IgD-negative memory B cell (primary cell): ENCODE results near the gene PDE6D. TPM values are rescaled to one million over a fixed set of nuclear protein-coding genes. Genes with fewer than 3 reads are reported as not detected.
"Not testable (repeated sequence)": the region's sequence is repeated elsewhere in the genome, so short reads cannot be mapped to it uniquely, and the experiment has no call there.

Experiments used
- H3K27ac Mint-ChIP-seq, 3 donors: one replicate each; pipeline ENCODE4 v1.8.0; 2020 to 2022; ENCODE audit warnings: mild to moderate bottlenecking in 3 of 3, mixed read lengths in 3 of 3, moderate library complexity in 1 of 3
- H3K27me3 Mint-ChIP-seq: one replicate; pipeline ENCODE4 v1.8.0; 2021; ENCODE audit warnings: mixed read lengths
- H3K36me3 Mint-ChIP-seq: one replicate; pipeline ENCODE4 v1.8.0; 2020; ENCODE audit warnings: mild to moderate bottlenecking, mixed read lengths
- H3K4me1 Mint-ChIP-seq, 3 donors: one replicate each; pipeline ENCODE4 v1.8.0; 2020 to 2022; ENCODE audit warnings: mixed read lengths in 3 of 3, mild to moderate bottlenecking in 1 of 3
- H3K4me3 Mint-ChIP-seq, 4 donors: one replicate each; pipeline ENCODE4 v1.8.0; 2020 to 2022; ENCODE audit warnings: mild to moderate bottlenecking in 4 of 4, mixed read lengths in 4 of 4, moderate library complexity in 3 of 4
- H3K9me3 Mint-ChIP-seq, 3 donors: one replicate each; pipeline ENCODE4 v1.8.0; 2020 to 2021; ENCODE audit warnings: mixed read lengths in 3 of 3, mild to moderate bottlenecking in 1 of 3
- polyA plus RNA-seq: library from polyadenylated mRNA; unstranded; fragments of 300-500 nt; fragmentation: Illumina TruSeq; gene quantifications from one replicate; pipeline ENCODE4 v1.2.3, GENCODE V29; 2021

PDE6D gene
- polyA plus RNA-seq, 1 donor from 2014 or later, result 68.2 TPM

- not testable (repeated sequence) for H3K9me3 Mint-ChIP-seq, H3K4me3 Mint-ChIP-seq, H3K4me1 Mint-ChIP-seq, H3K27ac Mint-ChIP-seq, H3K27me3 Mint-ChIP-seq, H3K36me3 Mint-ChIP-seq
Measured at GRCh38 chr2:231748153-231748896, 32.8 kb downstream of the PDE6D start.

- Mint-ChIP-seq H3K27me3 (peaks cover 1% of the 10 kb centered on the region), H3K4me1 (peaks cover 0 to 4% (median 2%) of the 10 kb centered on the region in 3 donors), H3K27ac (no peak overlapping the region), H3K36me3 (no peaks in the 10 kb centered on the region), H3K9me3 (no peaks in the 10 kb centered on the region), H3K4me3 (no peak overlapping the region)
Measured at GRCh38 chr2:231745303-231746038, 35.6 kb downstream of the PDE6D start.

GRCh38 chr2:231743376-231744116 lies 37.5 kb downstream of the PDE6D start:
- Mint-ChIP-seq H3K4me1 (peaks cover 0 to 4% (median 2%) of the 10 kb centered on the region in 3 donors), H3K9me3 (no peaks in the 10 kb centered on the region), H3K4me3 (no peak overlapping the region), H3K36me3 (no peaks in the 10 kb centered on the region), H3K27me3 (peaks cover 1% of the 10 kb centered on the region), H3K27ac (no peak overlapping the region)

- Mint-ChIP-seq H3K27me3 (no peaks in the 10 kb centered on the region), H3K9me3 (no peaks in the 10 kb centered on the region), H3K4me1 (no peaks in the 10 kb centered on the region), H3K27ac (no peak overlapping the region), H3K36me3 (no peaks in the 10 kb centered on the region), H3K4me3 (peak overlapping the region in 1 of 4 donors; percentile 12)
Measured at GRCh38 chr2:231737761-231738160, 43.3 kb downstream of the PDE6D start.

- no peaks in the 10 kb centered on the region for H3K9me3 Mint-ChIP-seq
- H3K4me3 Mint-ChIP-seq, result no peak overlapping the region
- H3K4me1 Mint-ChIP-seq, result no peaks in the 10 kb centered on the region
- H3K36me3 Mint-ChIP-seq, result peaks cover 13% of the 10 kb centered on the region
- no peak overlapping the region for H3K27ac Mint-ChIP-seq
- no peaks in the 10 kb centered on the region for H3K27me3 Mint-ChIP-seq
Measured at GRCh38 chr2:231732604-231733003, 48.5 kb downstream of the PDE6D start.

GRCh38 chr2:231727621-231728020 lies 53.5 kb downstream of the PDE6D start:
- no peaks in the 10 kb centered on the region for H3K27me3 Mint-ChIP-seq

GRCh38 chr2:231726276-231726675 lies 54.8 kb downstream of the PDE6D start:
- Mint-ChIP-seq H3K4me3 (no peak overlapping the region), H3K27me3 (no peaks in the 10 kb centered on the region), H3K27ac (no peak overlapping the region), H3K4me1 (peaks cover 0 to 3% (median under 1%) of the 10 kb centered on the region in 3 donors), H3K36me3 (peaks cover 10% of the 10 kb centered on the region), H3K9me3 (no peaks in the 10 kb centered on the region)

More at GRCh38 chr2:231727621-231728020, 53.5 kb downstream of the PDE6D start:
- Mint-ChIP-seq H3K9me3 (no peaks in the 10 kb centered on the region), H3K36me3 (peaks cover 18% of the 10 kb centered on the region), H3K4me3 (no peak overlapping the region), H3K27ac (no peak overlapping the region), H3K4me1 (peaks cover 0 to 2% (median 0%) of the 10 kb centered on the region in 3 donors)

GRCh38 chr2:231725476-231725875 lies 55.6 kb downstream of the PDE6D start:
- Mint-ChIP-seq H3K4me3 (no peak overlapping the region), H3K9me3 (no peaks in the 10 kb centered on the region), H3K36me3 (peaks cover 10% of the 10 kb centered on the region), H3K27me3 (no peaks in the 10 kb centered on the region), H3K27ac (no peak overlapping the region), H3K4me1 (peaks cover 6 to 10% (median 8%) of the 10 kb centered on the region in 3 donors)

- H3K27ac Mint-ChIP-seq, result peak overlapping the region in 1 of 3 donors; percentile 41
- peaks cover 5% of the 10 kb centered on the region for H3K36me3 Mint-ChIP-seq
- H3K9me3 Mint-ChIP-seq, result no peaks in the 10 kb centered on the region
- H3K4me3 Mint-ChIP-seq, result no peak overlapping the region
- H3K27me3 Mint-ChIP-seq, result no peaks in the 10 kb centered on the region
- H3K4me1 Mint-ChIP-seq, result peaks cover 10 to 17% (median 13%) of the 10 kb centered on the region in 3 donors
Measured at GRCh38 chr2:231722721-231723307, 58.3 kb downstream of the PDE6D start.

GRCh38 chr2:231720987-231721966 lies 59.8 kb downstream of the PDE6D start:
- Mint-ChIP-seq H3K4me3 (peak overlapping the region in 1 of 4 donors; percentile 24), H3K4me1 (peaks cover 16 to 25% (median 17%) of the 10 kb centered on the region in 3 donors), H3K9me3 (peaks cover 0 to 1% (median 0%) of the 10 kb centered on the region in 3 donors), H3K27ac (peak overlapping the region in 1 of 3 donors; percentile 3), H3K27me3 (no peaks in the 10 kb centered on the region), H3K36me3 (peaks cover 4% of the 10 kb centered on the region)

- peaks cover 0 to 1% (median 0%) of the 10 kb centered on the region in 3 donors for H3K9me3 Mint-ChIP-seq
- peak overlapping the region in 1 of 4 donors; percentile 24 for H3K4me3 Mint-ChIP-seq
- peak overlapping the region in 1 of 3 donors; percentile 82 for H3K27ac Mint-ChIP-seq
- peaks cover 17 to 28% (median 20%) of the 10 kb centered on the region in 3 donors for H3K4me1 Mint-ChIP-seq
- no peaks in the 10 kb centered on the region for H3K27me3 Mint-ChIP-seq
- H3K36me3 Mint-ChIP-seq, result peaks cover 3% of the 10 kb centered on the region
Measured at GRCh38 chr2:231720292-231720986, 60.6 kb downstream of the PDE6D start.

- peaks cover 3% of the 10 kb centered on the region for H3K36me3 Mint-ChIP-seq
- peak overlapping the region in 2 of 3 donors; percentile 59 to 100 for H3K27ac Mint-ChIP-seq
- H3K4me1 Mint-ChIP-seq, result peaks cover 20 to 36% (median 30%) of the 10 kb centered on the region in 3 donors
Measured at GRCh38 chr2:231718799-231719198, 62.3 kb downstream of the PDE6D start.

More at GRCh38 chr2:231718799-231719198, 62.3 kb downstream of the PDE6D start:
- Mint-ChIP-seq H3K4me3 (no peak overlapping the region), H3K27me3 (no peaks in the 10 kb centered on the region), H3K9me3 (peaks cover 0 to 1% (median 0%) of the 10 kb centered on the region in 3 donors)
